ENCODE measurements around the gene DNAH14.

DNA sequence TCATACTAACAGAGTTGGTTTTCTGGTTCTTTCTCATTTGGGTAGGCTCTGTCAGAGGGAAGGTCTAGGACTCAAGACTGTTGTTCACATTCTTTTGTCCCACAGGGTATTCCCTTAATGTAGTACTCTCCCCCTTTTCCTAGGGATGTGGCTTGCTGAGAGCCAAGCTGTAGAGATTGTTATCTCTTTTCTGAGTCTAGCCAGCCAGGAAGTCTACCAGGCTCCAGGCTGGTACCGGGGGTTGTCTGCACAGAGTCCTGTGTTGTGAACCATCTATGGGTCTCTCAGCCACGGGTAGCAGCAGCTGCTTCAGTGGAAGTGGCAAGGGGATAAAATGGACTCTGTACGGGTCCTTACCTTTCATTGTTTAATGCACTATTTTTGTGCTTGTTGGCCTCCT, 272.0 kb downstream of the DNAH14 start:
- TF ChIP-seq POLR2AphosphoS5 (IDR thresholded peaks at IDR 0.05; ENCODE audit: low read depth, low read length) (no peak), ZFX (IDR thresholded peaks at IDR 0.05) (no peak), POLR2A (IDR thresholded peaks at IDR 0.05; ENCODE audit: borderline replicate concordance, extremely low read depth, insufficient read depth, insufficient read length) (no peak), RAD21 (IDR thresholded peaks at IDR 0.05; ENCODE audit: low read depth) (no peak)
- TF ChIP-seq, protein P1, sequence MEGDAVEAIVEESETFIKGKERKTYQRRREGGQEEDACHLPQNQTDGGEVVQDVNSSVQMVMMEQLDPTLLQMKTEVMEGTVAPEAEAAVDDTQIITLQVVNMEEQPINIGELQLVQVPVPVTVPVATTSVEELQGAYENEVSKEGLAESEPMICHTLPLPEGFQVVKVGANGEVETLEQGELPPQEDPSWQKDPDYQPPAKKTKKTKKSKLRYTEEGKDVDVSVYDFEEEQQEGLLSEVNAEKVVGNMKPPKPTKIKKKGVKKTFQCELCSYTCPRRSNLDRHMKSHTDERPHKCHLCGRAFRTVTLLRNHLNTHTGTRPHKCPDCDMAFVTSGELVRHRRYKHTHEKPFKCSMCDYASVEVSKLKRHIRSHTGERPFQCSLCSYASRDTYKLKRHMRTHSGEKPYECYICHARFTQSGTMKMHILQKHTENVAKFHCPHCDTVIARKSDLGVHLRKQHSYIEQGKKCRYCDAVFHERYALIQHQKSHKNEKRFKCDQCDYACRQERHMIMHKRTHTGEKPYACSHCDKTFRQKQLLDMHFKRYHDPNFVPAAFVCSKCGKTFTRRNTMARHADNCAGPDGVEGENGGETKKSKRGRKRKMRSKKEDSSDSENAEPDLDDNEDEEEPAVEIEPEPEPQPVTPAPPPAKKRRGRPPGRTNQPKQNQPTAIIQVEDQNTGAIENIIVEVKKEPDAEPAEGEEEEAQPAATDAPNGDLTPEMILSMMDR (IDR thresholded peaks at IDR 0.05 in 2 of 3, conservative IDR thresholded peaks at IDR 0.05 in 1 of 3; ENCODE audit: borderline replicate concordance in 1 of 3, insufficient read depth in 1 of 3, low read depth in 2 of 3, low read length in 2 of 3), result no peak
